ENCODE measurements around the gene KCND3. TPM values are rescaled to one million over a fixed set of nuclear protein-coding genes. Genes with fewer than 3 reads are reported as not detected.

The KCND3 gene
- total RNA-seq, 1 donor = 0.09 TPM

DNA sequence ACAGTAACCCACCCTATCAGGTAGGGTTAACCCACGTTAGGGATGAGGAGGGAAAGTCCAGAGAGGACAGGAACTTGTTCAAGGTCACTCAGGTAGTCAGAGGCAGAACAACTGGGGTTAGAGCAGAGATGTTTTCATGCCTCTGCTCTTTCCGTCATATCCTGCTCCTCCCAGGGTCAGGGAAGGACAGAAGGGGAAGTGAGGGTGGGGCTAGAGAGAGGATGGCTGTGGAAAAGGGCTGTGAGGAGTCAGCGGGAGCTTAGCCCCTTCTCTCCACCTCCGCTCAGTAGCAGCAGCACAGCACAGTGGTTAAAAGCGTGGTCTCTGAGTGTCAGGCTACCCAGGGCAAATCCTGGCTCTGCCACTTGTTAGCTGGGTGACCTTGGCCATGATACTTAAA is 197.2 kb downstream of the KCND3 start:
- DNase-seq (ENCODE audit: low read depth) = no peak
- TF ChIP-seq, protein P1, sequence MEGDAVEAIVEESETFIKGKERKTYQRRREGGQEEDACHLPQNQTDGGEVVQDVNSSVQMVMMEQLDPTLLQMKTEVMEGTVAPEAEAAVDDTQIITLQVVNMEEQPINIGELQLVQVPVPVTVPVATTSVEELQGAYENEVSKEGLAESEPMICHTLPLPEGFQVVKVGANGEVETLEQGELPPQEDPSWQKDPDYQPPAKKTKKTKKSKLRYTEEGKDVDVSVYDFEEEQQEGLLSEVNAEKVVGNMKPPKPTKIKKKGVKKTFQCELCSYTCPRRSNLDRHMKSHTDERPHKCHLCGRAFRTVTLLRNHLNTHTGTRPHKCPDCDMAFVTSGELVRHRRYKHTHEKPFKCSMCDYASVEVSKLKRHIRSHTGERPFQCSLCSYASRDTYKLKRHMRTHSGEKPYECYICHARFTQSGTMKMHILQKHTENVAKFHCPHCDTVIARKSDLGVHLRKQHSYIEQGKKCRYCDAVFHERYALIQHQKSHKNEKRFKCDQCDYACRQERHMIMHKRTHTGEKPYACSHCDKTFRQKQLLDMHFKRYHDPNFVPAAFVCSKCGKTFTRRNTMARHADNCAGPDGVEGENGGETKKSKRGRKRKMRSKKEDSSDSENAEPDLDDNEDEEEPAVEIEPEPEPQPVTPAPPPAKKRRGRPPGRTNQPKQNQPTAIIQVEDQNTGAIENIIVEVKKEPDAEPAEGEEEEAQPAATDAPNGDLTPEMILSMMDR (IDR thresholded peaks at IDR 0.05; ENCODE audit: insufficient read depth, low read length) = no peak
- H3K4me3 ChIP-seq (ENCODE audit: low read depth, low read length) = no peak overlapping the region

DNA sequence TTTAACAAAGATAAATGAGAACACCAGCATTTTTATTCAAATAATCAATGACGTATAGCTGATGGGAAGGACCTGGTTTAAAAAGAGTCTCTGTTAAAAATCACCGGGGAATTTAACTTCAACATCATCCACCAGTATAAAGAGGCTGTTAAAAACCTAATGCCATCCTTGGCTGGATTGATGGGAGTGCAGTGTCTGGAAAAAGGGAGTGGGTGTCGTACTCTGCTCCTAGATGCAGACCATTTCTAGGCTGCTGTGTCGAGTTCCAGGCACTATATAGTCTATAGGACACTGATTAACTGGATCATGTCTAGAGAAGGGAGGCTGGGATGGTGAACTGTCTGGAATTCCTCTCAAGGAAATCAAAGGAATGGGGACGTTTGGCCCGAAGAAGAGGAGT is 197.7 kb downstream of the KCND3 start:
- no peak for DNase-seq (ENCODE audit: low read depth)
- no peak overlapping the region for H3K4me3 ChIP-seq (ENCODE audit: low read depth, low read length)
- TF ChIP-seq, protein P1 (IDR thresholded peaks at IDR 0.05; ENCODE audit: insufficient read depth, low read length) = no peak

DNA sequence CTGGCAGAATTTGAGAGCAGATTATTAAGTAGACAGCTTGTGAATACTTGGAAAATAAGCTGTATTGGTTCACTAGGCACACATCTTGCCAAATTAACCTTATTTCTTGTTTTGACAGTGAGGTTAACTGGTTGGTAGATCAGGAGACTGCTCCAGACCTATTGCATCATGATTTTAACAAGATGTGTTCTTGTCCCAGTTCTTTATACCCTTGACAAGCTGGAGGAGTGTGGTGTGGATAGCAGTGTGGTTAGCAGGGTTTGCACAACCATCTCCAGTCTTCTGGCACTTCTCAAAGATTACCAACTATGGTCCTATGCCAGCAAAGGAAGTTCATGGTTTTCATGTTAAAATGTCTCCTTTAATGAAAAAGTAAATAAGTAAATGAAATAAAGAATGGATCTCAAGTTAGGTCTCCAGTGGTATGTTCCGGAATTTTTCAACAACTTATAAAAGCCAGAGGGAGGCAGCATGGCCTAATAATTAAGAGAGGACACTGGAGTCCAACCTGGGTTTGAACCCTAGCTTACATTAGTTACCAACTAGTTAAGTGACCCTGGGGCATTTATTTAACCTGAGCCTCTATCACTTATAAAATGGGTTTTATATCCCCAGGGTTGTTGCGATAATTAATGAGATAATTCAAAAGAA is 199.7 kb downstream of the KCND3 start:
- DNase-seq (ENCODE audit: low read depth) = peak; percentile 82
- H3K4me3 ChIP-seq (ENCODE audit: low read depth, low read length) = no peak overlapping the region
- TF ChIP-seq, protein P1 (IDR thresholded peaks at IDR 0.05; ENCODE audit: insufficient read depth, low read length) = no peak

DNA sequence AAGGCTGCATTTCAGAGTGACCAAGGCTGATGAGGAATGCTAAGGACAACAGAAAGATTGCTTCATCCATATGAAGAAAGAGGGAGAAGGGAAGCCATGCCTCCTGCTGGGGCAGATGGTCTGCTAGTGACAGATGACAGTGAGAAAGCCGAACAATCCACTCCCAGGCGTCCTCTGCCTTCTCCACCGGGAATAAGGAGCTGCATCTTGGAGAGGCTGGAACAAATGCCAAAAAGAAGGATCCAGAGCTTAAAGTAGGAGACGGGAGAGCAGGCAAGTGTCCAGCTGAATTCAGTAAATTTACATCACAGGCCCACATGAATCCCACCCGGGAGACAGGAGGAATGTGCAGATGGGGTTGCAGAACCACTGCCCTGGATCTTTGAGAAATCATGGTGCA is 200.3 kb downstream of the KCND3 start:
- no peak for DNase-seq (ENCODE audit: low read depth)
- no peak overlapping the region for H3K4me3 ChIP-seq (ENCODE audit: low read depth, low read length)
- TF ChIP-seq, protein P1 (IDR thresholded peaks at IDR 0.05; ENCODE audit: insufficient read depth, low read length) = no peak

DNA sequence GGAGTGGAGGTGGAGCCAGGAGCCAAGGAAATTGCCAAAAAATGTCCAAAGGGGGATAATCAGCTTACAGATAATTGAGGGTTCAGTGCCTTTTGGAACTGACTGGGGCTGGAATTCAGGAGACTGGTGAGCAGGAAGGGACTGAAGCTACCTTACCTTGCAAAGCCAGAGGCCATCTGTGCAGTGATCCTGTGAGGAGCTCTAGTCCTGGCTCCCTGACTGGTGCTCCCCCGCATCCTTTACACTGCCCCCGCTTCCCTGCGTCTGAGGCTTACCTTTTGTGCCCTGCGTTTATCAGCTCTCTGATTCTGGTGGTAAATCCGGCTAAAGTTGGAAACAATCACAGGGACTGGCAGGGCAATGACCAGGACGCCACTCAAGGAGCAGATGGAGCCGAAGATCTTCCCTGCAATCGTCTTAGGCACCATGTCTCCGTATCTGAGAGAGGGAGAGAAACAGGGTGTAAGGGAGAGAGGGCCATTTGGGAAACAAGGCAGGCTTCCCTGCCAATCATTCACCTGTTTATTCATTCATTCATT is 202.7 kb downstream of the KCND3 start:
- TF ChIP-seq, protein P1 (IDR thresholded peaks at IDR 0.05; ENCODE audit: insufficient read depth, low read length) = no peak
- no peak overlapping the region for H3K4me3 ChIP-seq (ENCODE audit: low read depth, low read length)
- no peak for DNase-seq (ENCODE audit: low read depth)

DNA sequence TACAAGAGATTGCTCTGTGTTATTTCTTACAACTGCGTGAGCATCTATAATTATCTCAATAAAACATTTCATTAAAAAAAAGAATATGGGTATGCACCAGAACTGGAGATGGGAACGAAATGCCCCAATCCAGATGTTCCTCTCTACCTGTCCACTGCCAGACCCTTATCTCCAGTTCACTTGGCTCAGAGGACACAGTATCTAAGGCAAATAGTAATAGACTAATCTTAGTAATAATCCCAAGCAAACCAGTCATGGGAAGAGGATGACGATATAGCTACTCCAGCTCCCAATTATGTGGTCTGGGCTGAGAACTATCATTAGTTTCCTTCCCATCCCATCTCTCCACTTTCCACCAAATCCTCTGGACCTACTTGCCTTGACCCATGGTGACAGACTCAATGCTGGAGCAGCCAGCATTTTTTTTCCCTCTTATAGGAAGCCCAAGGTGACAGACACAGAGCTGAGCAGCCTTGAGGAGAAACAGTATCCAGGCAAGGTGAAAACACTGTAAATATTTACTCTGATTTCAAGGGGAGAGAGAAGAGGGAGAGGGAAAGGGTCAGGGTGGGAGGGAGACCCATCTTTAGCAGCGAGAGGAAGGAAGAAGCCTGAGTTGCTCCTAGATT is 205.1 kb downstream of the KCND3 start:
- DNase-seq (ENCODE audit: low read depth) = no peak
- TF ChIP-seq, protein P1 (IDR thresholded peaks at IDR 0.05; ENCODE audit: insufficient read depth, low read length) = no peak

More for the DNA sequence above, 205.1 kb downstream of the KCND3 start:
- no peak overlapping the region for H3K4me3 ChIP-seq (ENCODE audit: low read depth, low read length)
